ENCODE results near the gene ETFB. TPM values are rescaled to one million over a fixed set of nuclear protein-coding genes. Genes with fewer than 3 reads are reported as not detected.

The ETFB gene
- total and polyA plus RNA-seq, 9 of the 15 experiments (the other 6 are each of a cell fraction or from before 2014, with no cell fraction given), result 18.1 to 143 (median 96.1) TPM

GRCh38 chr19:51377422-51377821 lies 11.2 kb upstream of the ETFB start:
- WGBS (ENCODE audit: insufficient coverage, low coverage, missing lambda C conversion rate), result 87% methylated on average over 2 of the region's 2 CpGs
- Histone ChIP-seq H3K4me2 (ENCODE audit: insufficient read depth, low read length) (no peak overlapping the region), H2AFZ (ENCODE audit: low read depth, low read length) (no peak overlapping the region), H3K9ac (ENCODE audit: insufficient read depth in 1 of 2, low read depth in 2 of 2, low read length in 2 of 2) (no peak overlapping the region), H3K27me3 (ENCODE audit: control insufficient read depth in 2 of 2, insufficient read depth in 2 of 2, low read length in 2 of 2) (no peaks in the 10 kb centered on the region), H3K27ac (ENCODE audit: extremely low read depth, low read depth, low read length) (no peak overlapping the region), H3K36me3 (ENCODE audit: control insufficient read depth, insufficient read depth, low read length) (no peaks in the 10 kb centered on the region), H4K20me1 (replicated peaks; ENCODE audit: control insufficient read depth, insufficient read depth, low read length) (no peaks in the 10 kb centered on the region), H3K9me1 (ENCODE audit: control insufficient read depth, insufficient read depth, low read length) (no peaks in the 10 kb centered on the region), H3K9me3 (replicated peaks; ENCODE audit: control insufficient read depth, insufficient read depth, low read depth, low read length) (0 out of 2 replicates have a peak, but pooled peaks cover 4% of the 10 kb centered on the region), H3K4me1 (replicated peaks in 1 of 2; ENCODE audit: control insufficient read depth in 2 of 2, insufficient read depth in 2 of 2, low read length in 2 of 2) (peaks cover 19 to 22% of the 10 kb centered on the region in 2 experiments), H3K4me3 (no peak overlapping the region), H3K79me2 (ENCODE audit: control insufficient read depth, insufficient read depth, low read length) (no peaks in the 10 kb centered on the region)
- ChIA-PET POLR2A (interaction anchor here (1.2 to 2.1 kb wide), 3 partner anchors 9 to 18 kb away, joined by 3 to 9 read pairs (median 3); partner anchors contain the start of gene C19orf84), CTCF (ENCODE audit: low intra/inter-chr PET ratio) (no interaction called here)
- no TSS peak for BruUV-seq (replicated peaks)
- no peak for ATAC-seq
- intact Hi-C loops (cut with micrococcal nuclease), result no loop called here
- in situ Hi-C loops (cut with MboI), result no loop called here
- FAIRE-seq, result no peak
- DNase-seq (ENCODE audit: extremely low read depth in 1 of 4, low spot score in 3 of 4), result no peak
- TF ChIP-seq ZNF143 (CRISPR knock-in tag; IDR thresholded peaks at IDR 0.05) (no peak), ZBTB40 (IDR thresholded peaks at IDR 0.05) (peak; percentile 78), ZBTB40 (CRISPR knock-in tag; IDR thresholded peaks at IDR 0.05) (peak; percentile 58)

All from K562 (cell line).